IPS-18c (cell line): ENCODE data around the gene SEC23A.
"Not testable (repeated sequence)": the region's sequence is repeated elsewhere in the genome, so short reads cannot be mapped to it uniquely, and the experiment has no call there.

ENCODE experiments used
- H3K4me3 ChIP-seq: 2 replicates; pipeline ENCODE4 v1.7.0; 2013; ENCODE audit warnings: low read depth, mild to moderate bottlenecking, low read length, moderate library complexity; ENCODE audit not compliant: insufficient read depth
- H3K9me3 ChIP-seq: one replicate; pipeline ENCODE4 v1.6.1; 2013; ENCODE audit warnings: mild to moderate bottlenecking, low read length, moderate library complexity; ENCODE audit not compliant: control insufficient read depth, insufficient read depth

SEC23A gene

DNA sequence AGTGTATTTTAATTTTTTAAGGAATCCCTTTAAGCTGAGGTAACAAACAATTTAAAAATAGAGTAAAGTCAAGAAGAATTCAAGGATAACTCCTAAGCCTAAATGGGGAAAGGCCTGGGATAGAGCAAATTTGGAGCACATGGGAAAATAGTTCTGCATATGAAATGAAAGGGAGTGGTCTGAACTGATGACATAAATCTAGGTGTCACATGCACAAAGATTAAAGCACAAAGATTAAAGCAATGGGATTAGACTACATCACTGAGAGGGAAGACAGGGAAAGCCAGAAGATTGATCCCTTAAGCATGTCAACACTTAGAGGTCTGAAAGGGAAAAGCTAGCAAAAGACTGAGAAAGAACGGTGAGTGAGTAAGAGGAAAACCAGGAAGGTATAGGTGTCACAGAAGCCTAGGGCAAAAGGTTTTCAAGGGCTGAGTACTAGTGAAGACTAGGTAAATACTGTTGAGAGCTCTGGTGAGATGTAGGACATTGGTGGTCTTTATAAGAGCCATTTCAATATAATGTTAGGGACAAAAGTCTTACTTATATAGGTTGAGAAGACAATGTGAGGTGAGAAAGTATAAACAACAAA lies 59.6 kb downstream of the SEC23A start:
- Histone ChIP-seq H3K4me3 (no peak overlapping the region), H3K9me3 (no peaks in the 10 kb centered on the region)

DNA sequence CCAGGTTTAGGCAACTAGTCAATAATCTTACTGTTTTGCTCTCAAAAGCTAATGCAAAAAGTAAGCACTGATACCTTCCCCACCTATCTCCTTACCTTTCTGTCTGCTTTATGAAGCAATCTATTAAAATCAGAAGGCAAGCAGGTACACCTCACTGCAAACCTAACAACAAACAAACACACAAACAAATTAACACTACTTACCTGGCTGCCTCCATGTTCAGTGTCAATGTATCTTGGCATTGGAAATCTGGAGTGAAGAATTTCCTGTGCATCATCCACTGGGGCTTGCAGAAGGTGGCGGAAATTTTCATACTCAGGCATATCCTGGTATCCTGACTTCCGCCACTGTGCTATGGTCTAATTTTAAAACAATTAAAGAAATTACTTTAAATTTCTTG lies 62.5 kb downstream of the SEC23A start:
- Histone ChIP-seq H3K9me3 (no peaks in the 10 kb centered on the region), H3K4me3 (no peak overlapping the region)

DNA sequence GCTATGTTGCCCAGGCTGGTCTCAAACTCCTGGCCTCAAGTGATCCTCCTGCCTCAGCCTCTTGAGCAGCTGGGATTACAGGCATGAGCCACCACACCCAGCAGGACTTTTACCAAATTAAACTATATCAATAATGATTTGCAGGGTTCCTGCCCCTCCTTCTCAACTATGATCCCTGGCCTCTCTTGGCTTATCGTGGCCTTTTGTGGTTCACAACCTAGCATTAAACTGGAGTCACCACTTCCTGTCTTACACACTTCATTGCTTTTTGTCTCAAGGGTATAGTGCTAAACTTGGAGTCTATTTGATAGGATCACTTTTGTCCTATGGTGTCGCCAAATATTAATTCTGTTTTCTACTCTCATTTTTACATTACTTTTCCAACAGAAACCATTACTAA lies 64.5 kb downstream of the SEC23A start:
- no peaks in the 10 kb centered on the region for H3K9me3 ChIP-seq
- H3K4me3 ChIP-seq = no peak overlapping the region

DNA sequence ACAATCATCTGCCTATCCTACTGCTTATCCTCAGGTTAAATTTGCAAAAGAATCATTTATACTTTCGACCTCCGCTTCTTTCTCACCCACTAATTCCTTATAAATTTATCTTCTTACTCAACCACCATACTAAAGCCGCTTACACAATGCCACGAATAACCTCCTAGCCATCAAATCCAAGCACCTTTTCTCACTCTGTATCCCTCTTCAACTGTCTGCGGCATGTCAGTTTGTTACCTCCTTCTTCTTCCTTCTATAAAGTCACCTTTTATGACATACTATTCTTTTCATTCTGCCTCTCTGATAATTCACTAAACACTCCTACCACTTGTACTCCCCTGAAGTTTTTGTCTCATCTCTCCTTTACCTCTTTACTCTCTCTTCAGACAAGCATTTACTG lies 66.3 kb downstream of the SEC23A start:
- no peak overlapping the region for H3K4me3 ChIP-seq
- H3K9me3 ChIP-seq = no peaks in the 10 kb centered on the region

- no peak overlapping the region for H3K4me3 ChIP-seq
- no peaks in the 10 kb centered on the region for H3K9me3 ChIP-seq
These were observed 67.7 kb downstream of the SEC23A start for GRCh38 chr14:39035336-39035735.

DNA sequence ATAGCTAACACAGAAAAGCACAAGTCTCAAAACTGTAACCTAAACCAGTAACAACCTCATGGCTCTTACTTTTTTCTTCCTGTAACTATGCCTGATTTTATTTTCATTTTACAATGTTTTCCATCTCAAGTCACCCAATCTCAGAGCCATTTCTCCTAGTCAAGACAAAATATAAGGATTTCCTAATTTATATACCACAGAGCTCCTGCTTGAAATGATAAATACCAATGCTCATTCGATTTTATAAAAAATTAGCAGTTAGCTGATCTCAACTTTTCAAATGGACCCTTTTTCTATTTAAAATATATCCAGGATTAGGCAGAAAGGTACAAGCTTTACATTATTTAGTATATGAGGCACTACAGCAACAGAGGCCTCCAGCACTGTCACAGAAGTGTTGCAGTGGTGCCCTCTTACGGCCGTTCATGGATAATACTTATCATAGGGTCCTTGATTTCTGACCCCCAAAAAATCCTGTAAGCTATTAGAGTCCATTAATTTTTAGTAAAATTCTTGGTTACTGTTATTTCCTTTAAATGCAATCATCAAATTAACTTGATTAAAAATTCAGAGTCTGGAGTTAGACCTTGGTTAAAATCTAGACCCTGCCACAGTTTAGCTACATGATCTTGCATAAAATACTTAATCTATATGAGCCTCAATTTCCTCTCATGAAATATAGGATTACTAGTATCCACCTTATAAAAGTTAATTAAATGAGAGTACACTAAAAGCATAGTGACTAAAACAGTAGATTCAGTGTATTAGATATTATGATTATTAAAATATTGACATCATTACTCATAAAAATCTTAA lies 68.3 kb downstream of the SEC23A start:
- Histone ChIP-seq H3K4me3 (no peak overlapping the region), H3K9me3 (no peaks in the 10 kb centered on the region)

DNA sequence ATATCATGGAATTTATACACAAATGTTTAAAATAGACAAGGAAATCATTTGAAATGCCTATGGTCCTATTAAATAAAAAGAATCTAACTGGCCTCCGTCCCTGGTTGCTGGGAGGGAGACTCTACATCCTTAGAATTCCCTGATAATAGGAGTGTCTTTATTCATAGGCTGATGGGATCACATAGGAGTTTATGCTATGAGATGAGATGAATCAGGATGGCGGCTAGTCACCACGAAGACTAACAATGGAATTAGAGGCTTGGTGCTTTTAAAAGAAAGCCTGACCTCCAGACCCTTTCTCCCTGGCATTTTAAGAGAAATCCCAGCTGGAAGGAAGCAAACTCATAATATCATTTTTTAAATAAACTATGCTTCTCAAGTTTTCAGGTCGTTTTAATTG lies 69.7 kb downstream of the SEC23A start:
- no peaks in the 10 kb centered on the region for H3K9me3 ChIP-seq
- H3K4me3 ChIP-seq = no peak overlapping the region

GRCh38 chr14:39030209-39030608 lies 72.8 kb downstream of the SEC23A start:
- H3K4me3 ChIP-seq = no peak overlapping the region
- no peaks in the 10 kb centered on the region for H3K9me3 ChIP-seq

- no peak overlapping the region for H3K4me3 ChIP-seq
These were observed 73.2 kb downstream of the SEC23A start for GRCh38 chr14:39029789-39030188.

GRCh38 chr14:39028620-39029019 lies 74.4 kb downstream of the SEC23A start:
- no peaks in the 10 kb centered on the region for H3K9me3 ChIP-seq
- H3K4me3 ChIP-seq = no peak overlapping the region

More at GRCh38 chr14:39029789-39030188, 73.2 kb downstream of the SEC23A start:
- H3K9me3 ChIP-seq = no peaks in the 10 kb centered on the region

DNA sequence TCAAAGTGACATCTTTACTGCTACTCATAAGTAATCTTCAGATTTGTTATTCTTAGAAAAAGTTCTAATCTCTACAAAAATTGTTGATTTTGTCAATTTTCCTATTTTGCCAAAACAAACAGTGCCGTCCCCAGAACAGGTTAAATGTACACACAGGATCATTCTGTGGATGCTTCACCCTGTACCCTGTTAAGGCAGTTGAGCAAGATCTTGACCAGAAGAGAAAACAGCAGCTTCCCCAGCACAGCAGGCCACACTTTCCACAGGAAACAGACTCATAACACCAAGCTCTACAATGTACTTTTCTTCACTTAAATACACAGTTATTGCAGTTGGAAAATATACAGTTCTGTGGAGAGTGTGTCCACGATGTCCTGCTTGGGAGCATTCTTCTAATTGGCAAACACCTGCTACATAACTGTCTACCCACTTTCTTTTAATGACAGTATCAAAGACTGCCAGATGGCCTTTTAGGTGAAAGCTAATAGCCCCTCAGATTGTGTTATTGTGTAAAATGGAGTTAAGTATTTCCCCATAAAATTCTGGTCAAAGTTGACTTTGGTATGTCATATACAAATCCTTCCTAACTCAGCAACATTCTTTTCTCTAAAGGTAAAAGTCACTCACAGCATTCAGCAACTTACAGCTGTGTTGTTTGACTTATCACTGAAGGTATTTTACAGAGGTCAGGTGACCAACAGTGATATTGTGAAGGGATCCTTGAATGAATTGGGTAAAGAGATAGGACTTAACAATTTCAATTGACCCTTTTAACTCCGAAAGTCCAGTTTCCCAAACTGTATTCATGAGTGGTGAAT lies 77.0 kb downstream of the SEC23A start:
- Histone ChIP-seq H3K9me3 (no peaks in the 10 kb centered on the region), H3K4me3 (no peak overlapping the region)

GRCh38 chr14:39025250-39025809 lies 77.7 kb downstream of the SEC23A start:
- Histone ChIP-seq H3K9me3 (no peaks in the 10 kb centered on the region), H3K4me3 (no peak overlapping the region)

DNA sequence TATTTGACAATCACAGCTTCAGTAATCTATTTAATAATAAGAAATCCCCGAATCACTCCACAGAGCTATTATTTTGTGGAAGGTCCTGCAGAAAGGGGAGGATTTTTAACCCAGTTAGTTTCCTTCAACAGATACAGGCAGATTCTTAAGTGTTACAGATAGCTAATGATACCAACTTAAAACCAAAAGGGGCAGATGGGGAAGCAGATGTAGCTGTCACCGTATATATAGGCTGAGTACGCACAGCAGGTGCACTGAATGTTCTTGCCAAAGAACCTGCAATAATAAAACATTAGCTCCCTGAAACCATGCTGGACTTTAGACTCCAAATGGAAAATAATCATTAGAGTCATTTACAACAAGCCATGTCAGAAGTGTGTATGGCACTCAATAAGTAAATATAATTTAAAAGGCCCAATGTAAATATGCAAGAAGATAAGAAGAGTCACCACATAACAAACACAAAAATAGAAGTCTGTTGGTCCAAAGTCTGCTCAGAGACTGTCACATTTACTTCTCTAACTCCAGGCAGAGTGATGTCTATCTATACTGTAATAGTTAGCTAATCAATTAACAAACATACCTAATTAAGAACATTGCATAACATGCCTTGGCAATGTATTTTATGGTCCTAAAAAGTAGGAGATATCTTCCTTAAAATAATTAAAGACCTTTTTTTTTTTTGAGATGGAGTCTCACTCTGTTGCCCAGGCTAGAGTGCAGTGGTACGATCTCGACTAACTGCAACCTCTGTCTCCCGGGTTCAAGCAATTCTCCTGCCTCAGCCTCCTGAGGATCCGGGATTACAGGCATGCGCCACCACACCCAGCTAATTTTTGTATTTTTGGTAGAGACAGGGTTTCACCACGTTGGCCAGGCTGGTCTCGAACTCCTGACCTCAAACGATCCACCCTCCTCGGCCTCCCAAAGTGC lies 78.8 kb downstream of the SEC23A start:
- no peaks in the 10 kb centered on the region for H3K9me3 ChIP-seq
- no peak overlapping the region for H3K4me3 ChIP-seq

DNA sequence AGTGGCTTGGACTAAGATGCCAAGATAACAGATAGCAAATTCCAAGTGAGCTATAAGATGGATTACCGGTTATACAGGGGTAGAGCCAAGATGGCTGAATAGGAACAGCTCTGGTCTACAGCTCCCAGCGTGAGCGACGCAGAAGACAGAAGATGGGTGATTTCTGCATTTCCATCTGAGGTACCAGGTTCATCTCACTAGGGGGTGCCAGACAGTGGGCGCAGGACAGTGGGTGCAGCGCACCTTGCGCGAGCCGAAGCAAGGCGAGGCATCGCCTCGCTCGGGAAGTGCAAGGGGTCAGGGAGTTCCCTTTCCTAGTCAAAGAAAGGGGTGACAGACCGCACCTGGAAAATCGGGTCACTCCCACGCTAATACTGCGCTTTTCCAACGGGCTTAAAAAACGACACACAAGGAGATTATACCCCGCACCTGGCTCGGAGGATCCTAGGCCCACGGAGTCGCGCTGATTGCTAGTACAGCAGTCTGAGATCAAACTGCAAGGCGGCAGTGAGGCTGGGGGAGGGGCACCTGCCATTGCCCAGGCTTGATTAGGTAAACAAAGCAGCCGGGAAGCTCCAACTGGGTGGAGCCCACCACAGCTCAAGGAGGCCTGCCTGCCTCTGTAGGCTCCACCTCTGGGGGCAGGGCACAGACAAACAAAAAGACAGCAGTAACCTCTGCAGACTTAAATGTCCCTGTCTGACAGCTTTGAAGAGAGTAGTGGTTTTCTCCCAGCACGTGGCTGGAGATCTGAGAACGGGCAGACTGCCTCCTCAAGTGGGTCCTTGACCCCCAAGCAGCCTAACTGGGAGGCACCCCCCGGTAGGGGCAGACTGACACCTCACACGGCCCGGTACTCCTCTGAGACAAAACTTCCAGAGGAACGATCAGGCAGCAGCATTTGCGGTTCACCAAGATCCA lies 85.7 kb downstream of the SEC23A start:
- H3K4me3 ChIP-seq = peak overlapping the region; percentile 58
- H3K9me3 ChIP-seq = not testable (repeated sequence)

- Histone ChIP-seq H3K9me3 (no peaks in the 10 kb centered on the region), H3K4me3 (peak overlapping the region; percentile 58)
These were observed 86.3 kb downstream of the SEC23A start for GRCh38 chr14:39016733-39017095.
